ENCODE measurements around the gene CLDND2.

Gene CLDND2

GRCh38 chr19:51327066-51328001 lies 41.5 kb downstream of the CLDND2 start:
- peak; percentile 68 for DNase-seq

GRCh38 chr19:51326216-51327065 lies 42.4 kb downstream of the CLDND2 start:
- DNase-seq, result no peak

DNA sequence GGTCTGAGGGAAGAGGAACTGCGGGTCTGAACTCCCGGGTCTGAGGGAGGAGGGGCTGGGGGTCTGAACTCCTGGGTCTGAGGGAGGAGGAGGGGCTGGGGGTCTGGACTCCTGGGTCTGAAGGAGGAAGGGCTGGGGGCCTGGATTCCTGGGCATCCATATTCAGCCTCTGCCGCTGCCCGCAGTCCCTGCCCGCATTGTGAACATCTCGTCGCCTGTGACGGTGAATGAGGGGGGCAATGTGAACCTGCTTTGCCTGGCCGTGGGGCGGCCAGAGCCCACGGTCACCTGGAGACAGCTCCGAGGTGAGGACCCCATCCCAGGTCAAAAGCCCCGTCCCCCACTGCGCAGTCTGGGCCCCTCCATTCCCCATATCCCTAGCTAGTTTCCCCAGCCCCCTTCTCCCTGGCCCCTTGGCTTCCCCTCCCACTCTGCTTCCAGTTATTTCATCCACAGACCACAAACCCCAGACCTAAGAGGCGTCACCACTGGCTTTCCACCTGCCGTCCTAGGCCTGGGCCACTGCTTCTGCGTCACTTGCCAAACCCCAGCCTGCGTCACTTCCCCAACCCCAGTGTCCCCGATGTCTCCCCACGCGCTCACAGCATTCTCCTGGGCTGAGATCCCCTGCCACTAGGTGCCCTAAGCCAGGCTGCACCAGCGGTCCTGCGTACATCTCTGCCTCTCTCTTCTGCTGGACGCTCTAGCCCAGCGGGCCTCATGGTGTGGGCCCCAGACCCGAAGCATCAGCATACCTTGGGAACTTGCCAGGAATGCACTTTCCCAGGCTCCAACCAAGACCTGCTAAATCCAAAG lies 43.4 kb downstream of the CLDND2 start:
- no peak for DNase-seq

DNA sequence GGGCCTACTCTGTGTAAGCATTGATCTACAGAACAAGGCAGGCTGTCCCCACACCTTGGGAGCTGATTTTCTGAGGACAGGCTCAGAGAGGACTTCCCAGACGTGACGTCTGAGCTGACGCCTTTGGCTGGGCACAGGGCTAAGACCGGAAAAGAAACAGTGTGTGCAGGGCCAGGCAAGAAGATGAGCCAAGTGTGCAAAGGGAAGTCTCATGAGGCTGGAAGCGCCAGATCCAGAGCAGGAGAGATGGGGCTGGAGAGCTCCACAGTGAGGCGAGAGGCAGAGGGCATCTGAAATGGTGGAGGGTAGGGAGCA lies 44.7 kb downstream of the CLDND2 start:
- DNase-seq, result no peak

DNA sequence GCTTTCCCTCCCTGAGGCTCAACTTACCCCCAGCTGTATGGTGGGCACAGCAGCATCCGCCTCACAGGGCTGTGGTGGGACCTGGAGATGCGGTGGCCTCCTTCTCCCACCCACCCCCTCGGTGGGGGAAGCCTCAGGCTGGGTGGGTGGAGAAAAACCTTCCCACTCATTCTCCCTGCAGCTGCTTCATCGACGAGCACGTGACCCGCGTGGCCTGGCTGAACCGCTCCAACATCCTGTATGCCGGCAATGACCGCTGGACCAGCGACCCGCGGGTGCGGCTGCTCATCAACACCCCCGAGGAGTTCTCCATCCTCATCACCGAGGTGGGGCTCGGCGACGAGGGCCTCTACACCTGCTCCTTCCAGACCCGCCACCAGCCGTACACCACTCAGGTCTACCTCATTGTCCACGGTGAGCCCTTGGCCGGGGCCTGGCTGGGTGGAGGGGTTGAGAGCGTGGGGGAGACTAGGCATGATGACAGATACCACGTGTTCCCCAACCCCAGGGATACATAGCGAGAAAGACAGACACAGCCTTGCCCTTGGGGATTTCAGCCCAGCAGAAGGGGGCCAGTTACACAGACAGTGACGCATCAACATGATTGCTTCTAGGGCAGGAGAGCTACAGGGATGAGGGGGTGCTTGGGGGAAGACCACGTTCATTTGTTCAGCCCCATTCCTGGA lies 45.2 kb downstream of the CLDND2 start:
- no peak for DNase-seq

GRCh38 chr19:51321799-51322198 lies 47.0 kb downstream of the CLDND2 start:
- DNase-seq, result no peak

- no peak for DNase-seq
Observed at GRCh38 chr19:51320280-51320657, 48.5 kb downstream of the CLDND2 start.

DNA sequence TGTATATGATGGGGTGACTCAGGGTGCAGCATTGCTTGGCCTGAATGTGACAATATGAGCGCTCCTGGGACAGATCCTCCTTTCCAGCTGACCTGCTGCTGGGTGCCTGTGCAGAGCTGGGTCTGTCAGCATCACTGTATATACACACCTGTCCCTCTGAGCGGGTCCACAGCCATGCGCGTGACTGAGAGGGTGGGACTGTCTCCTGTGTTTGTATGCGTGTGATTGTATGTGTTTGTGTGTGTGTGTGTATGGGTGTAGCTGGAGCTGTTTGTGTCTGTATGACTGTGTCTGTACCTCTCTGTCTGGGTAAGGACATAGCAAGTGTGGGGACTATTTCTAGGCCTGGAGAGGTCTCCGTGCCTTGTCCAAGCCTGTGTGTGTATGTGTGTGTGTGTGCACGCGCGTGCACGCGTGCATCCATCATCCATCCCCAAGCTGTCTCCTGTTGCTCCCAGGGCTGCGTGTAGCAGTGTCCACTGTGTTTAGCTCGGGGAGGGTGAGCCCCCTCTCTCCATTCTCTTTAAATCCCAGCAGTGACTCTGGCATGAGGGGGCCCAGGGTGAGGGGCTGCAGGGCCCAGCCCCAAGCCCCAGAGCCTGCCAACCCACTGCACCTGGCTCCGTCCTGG lies 49.0 kb downstream of the CLDND2 start:
- no peak for DNase-seq

DNA sequence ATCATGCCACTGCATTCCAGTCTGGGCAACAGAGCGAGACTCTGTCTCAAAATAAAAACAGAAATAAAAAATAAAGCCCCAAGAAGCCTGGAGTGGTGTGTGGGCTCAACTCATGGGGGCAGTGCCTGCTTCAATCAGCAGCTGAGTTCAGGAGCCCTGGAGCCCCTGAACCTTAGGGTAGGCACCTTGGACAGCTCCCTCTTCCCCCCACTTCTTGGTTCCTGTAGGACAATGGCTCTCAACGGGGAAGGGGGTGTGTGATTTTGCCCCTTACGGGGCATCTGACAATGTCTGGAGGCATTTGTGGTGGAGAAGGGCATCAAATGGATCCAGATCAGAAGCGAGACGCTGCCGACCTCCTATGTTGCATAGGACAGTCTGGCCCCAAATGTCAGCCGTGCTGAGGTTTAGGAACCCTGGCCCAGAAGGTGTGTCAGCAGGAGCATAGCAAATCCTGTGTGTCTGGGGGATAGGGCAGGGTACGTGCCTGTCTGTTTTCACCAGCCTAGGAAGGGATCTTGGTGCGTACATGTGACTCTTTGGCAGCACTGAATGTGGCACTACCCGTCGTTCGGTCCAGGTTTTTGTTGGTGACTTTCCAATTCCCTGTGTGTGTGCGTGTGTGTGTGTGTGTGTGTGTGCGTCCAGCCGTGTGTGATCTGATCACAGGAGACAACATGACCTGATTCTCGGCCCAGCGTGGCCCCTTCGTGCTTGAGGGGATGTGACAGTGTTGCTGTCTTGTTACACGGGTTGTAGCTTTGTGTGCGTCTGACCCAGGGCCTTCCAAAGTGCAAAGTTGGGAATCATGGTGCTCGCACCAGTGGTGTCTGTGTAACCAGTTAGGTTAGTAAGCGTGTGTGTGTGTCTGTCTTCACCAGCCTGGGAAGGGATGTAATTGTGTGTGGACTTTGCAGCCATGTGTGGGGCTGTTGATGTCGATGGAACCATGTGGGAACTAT lies 49.8 kb downstream of the CLDND2 start:
- no peak for DNase-seq

DNA sequence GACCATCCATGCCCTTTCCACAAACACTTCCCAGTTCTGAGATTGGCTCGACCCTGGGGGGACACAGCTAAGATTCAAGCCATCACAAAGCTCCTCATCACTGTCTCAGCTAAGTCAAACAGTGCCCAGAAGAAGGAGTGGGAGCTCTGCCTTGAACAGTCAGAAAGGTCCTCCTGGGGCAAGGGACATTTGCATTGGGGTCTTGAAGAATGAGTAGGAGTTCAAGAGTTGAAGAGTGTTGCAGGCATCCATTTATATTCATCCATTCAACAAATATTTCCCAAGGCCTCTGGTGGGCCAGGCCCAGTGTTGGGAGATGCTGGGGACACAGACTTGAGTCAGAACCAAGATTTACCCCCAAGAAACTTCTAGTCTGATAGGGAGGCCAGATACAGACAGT lies 50.8 kb downstream of the CLDND2 start:
- DNase-seq, result no peak

DNA sequence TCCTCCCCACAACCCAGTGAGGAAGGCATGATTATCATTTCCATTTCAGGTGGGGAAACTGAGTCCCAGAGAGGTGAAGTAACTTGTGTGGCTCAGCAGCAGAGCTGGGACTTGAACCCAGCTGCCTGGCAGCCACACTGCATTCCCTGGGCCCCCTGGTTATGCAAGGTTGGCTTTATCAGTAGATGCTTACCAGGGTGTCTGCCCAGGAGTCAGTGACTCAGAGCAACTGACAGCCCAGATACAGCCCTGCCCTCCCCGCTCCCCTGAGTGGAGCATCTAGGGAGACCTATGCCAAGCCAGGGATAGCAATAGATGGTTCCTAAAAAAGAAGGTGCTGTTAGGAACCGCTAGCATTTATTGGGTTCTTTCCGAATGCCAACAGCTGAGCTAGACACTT lies 51.4 kb downstream of the CLDND2 start:
- no peak for DNase-seq

All from activated CD4-positive, alpha-beta T cell treated with anti-CD3 and anti-CD28 coated beads, Interleukin-2, amount 50 U/mL, for 16 hours (primary cell).